Endothelial cell of umbilical vein (primary cell): ENCODE data around the gene GSDMA. TPM values are rescaled to one million over a fixed set of nuclear protein-coding genes. Genes with fewer than 3 reads are reported as not detected.

ENCODE experiments used
- BruUV-seq: library from RNA; stranded (reverse); fragments of 400-500 nt; replicated peaks from 2 replicates; lab custom pipeline; 2021; lab: Mats Ljungman, UMichigan
- CTCF ChIA-PET: fragments of 300-600, 350-600 bp; sonication (Branson Sonifier 250); formaldehyde crosslinking; loops from one replicate; lab custom pipeline; 2021; ENCODE audit warnings: antibody characterized with exemption, inconsistent platforms; lab: Charles Lee
- POLR2A ChIA-PET: fragments of 300-600, 350-600 bp; sonication (Branson Sonifier 250); formaldehyde crosslinking; loops from one replicate; lab custom pipeline; 2021; ENCODE audit warnings: antibody characterized with exemption, inconsistent platforms; lab: Charles Lee
- DNase-seq: peaks from one replicate; pipeline ENCODE4 v3.0.0-alpha.2; 2011; ENCODE audit warnings: low read depth, low spot score
- FAIRE-seq: peaks from 2 replicates; lab custom pipeline; 2011; peaks lifted over from hg19 to GRCh38; lab: Jason Lieb, UNC
- H2AFZ ChIP-seq: 2 replicates; pipeline ENCODE4 v1.6.0; 2012; ENCODE audit warnings: low read depth, low read length, control low read depth, inconsistent platforms
- H3K27ac ChIP-seq: 2 replicates; pipeline ENCODE4 v1.5.1; 2011; ENCODE audit warnings: low read depth, mild to moderate bottlenecking, control low read depth, low read length, moderate library complexity; ENCODE audit not compliant: insufficient read depth
- H3K27me3 ChIP-seq, 2 experiments: 2 replicates each; pipeline versions ENCODE4 v1.6.0 to v1.6.1; 2011; ENCODE audit warnings: low read length in 2 of 2, mixed read lengths in 1 of 2; ENCODE audit not compliant: control insufficient read depth in 2 of 2, insufficient read depth in 2 of 2
- H3K36me3 ChIP-seq, 2 experiments: 2 replicates in 1 of 2; 3 replicates in 1 of 2; pipeline ENCODE4 v1.5.1; 2011; ENCODE audit warnings: low read length in 2 of 2, mild to moderate bottlenecking in 1 of 2, moderate library complexity in 1 of 2; ENCODE audit not compliant: control insufficient read depth in 2 of 2, insufficient read depth in 2 of 2; ENCODE audit errors: extremely low read depth in 1 of 2
- H3K4me1 ChIP-seq: 3 replicates; pipeline ENCODE4 v1.5.1; 2011; ENCODE audit warnings: mild to moderate bottlenecking, low read length; ENCODE audit not compliant: control insufficient read depth, insufficient read depth; ENCODE audit errors: extremely low read depth
- H3K4me2 ChIP-seq: 2 replicates; pipeline ENCODE4 v1.6.1; 2011; ENCODE audit warnings: low read length, control low read depth, mixed read lengths; ENCODE audit not compliant: insufficient read depth
- H3K4me3 ChIP-seq, 3 experiments: fragments of 200-600 bp in 1 of 3; sonication (generic), shearing (Covaris generic) in 1 of 3; replicated peaks in 1 of 3; 2 replicates each; pipeline ENCODE4 v1.5.1; 2011 to 2016; ENCODE audit warnings: control low read depth in 3 of 3, low read length in 3 of 3, mild to moderate bottlenecking in 2 of 3, inconsistent platforms in 1 of 3, low read depth in 1 of 3, moderate library complexity in 1 of 3; ENCODE audit not compliant: insufficient read depth in 1 of 3
- H3K79me2 ChIP-seq: 2 replicates; pipeline ENCODE4 v1.6.0; 2012; ENCODE audit warnings: low read length, inconsistent platforms; ENCODE audit not compliant: control insufficient read depth, insufficient read depth
- H3K9ac ChIP-seq: replicated peaks from 2 replicates; pipeline ENCODE3; 2011; ENCODE audit warnings: low read length, control low read depth; ENCODE audit not compliant: insufficient read depth; ENCODE audit errors: extremely low read depth
- H3K9me1 ChIP-seq: replicated peaks from 3 replicates; pipeline ENCODE4 v1.6.0; 2011; ENCODE audit warnings: mild to moderate bottlenecking, low read length; ENCODE audit not compliant: control insufficient read depth, insufficient read depth; ENCODE audit errors: extremely low read depth
- H3K9me3 ChIP-seq: replicated peaks from 2 replicates; pipeline ENCODE4 v1.5.1; 2012; ENCODE audit warnings: low read length, inconsistent platforms; ENCODE audit not compliant: control insufficient read depth, insufficient read depth
- H4K20me1 ChIP-seq: replicated peaks from 2 replicates; pipeline ENCODE3; 2011; ENCODE audit warnings: mild to moderate bottlenecking, low read length; ENCODE audit not compliant: control insufficient read depth, insufficient read depth; ENCODE audit errors: extremely low read depth
- EZH2 ChIP-seq: IDR thresholded peaks from 2 replicates; pipeline ENCODE4 v1.6.1; 2012; ENCODE audit warnings: borderline replicate concordance, low read depth, mild to moderate bottlenecking, moderate library complexity, low read length, inconsistent platforms; ENCODE audit not compliant: severe bottlenecking
- FOS ChIP-seq: IDR thresholded peaks from 2 replicates; pipeline ENCODE4 v1.6.1; 2011; ENCODE audit warnings: mild to moderate bottlenecking, low read length, moderate library complexity, borderline replicate concordance; ENCODE audit not compliant: insufficient read depth
- GATA2 ChIP-seq: IDR thresholded peaks from 2 replicates; pipeline ENCODE4 v1.7.0; 2011; ENCODE audit warnings: low read depth, mild to moderate bottlenecking, moderate library complexity, mixed read lengths, low read length; ENCODE audit not compliant: insufficient read length, insufficient read depth
- JUN ChIP-seq: IDR thresholded peaks from 2 replicates; pipeline ENCODE4 v1.6.1; 2011; ENCODE audit warnings: borderline replicate concordance, low read depth; ENCODE audit not compliant: insufficient read length, insufficient read depth
- MYC ChIP-seq: IDR thresholded peaks from one replicate; pipeline ENCODE4 v1.6.1; 2011; ENCODE audit warnings: mild to moderate bottlenecking, low read depth, low read length
- POLR2A ChIP-seq: IDR thresholded peaks from 2 replicates; pipeline ENCODE4 v1.6.1; 2012; ENCODE audit warnings: low read depth, mild to moderate bottlenecking, control low read depth, low read length
- POLR2AphosphoS5 ChIP-seq: IDR thresholded peaks from 2 replicates; pipeline ENCODE4 v1.6.1; 2012; ENCODE audit warnings: low read depth, mild to moderate bottlenecking, control low read depth, low read length, moderate library complexity; ENCODE audit not compliant: insufficient read depth
- dilution Hi-C: fragments of 300-500 bp; cut with MboI; formaldehyde crosslinking; loops from one replicate; pipeline ENCODE4 v1.15.0; 2019; ENCODE audit warnings: low sequenced_read_pairs; ENCODE audit not compliant: extremely low pct_ligation_motif_present
- intact Hi-C: fragments of 100-400 bp; cut with micrococcal nuclease; formaldehyde crosslinking; loops from one replicate; pipeline ENCODE4 v1.10.0; 2022
- polyA plus RNA-seq, 4 experiments: library from polyadenylated mRNA; depleted of rRNA in 3 of 4; stranded (reverse) in 3 of 4; unstranded in 1 of 4; fragments of >200 nt; gene quantifications; 2 replicates each; pipeline versions ENCODE4 v1.2.1 to v1.2.3, GENCODE V29; 2011 to 2012; ENCODE audit warnings: missing spikeins in 1 of 4
- total RNA-seq: library from RNA; stranded (reverse); gene quantifications from 2 replicates; pipeline ENCODE4 v1.2.3, GENCODE V29; 2021
- TF ChIP-seq, protein P1 (sequence below), 2 donors: IDR thresholded peaks; 1 replicate in 1 of 2; 2 replicates in 1 of 2; pipeline ENCODE4 v1.5.1; 2011; ENCODE audit warnings: low read length in 2 of 2, mild to moderate bottlenecking in 2 of 2, moderate library complexity in 2 of 2, control low read depth in 1 of 2, inconsistent platforms in 1 of 2, low read depth in 1 of 2; ENCODE audit not compliant: insufficient read depth in 1 of 2; ENCODE audit errors: extremely low read depth in 1 of 2
- TF ChIP-seq, protein P2 (sequence below): IDR thresholded peaks from 2 replicates; pipeline ENCODE4 v1.6.1; 2011; ENCODE audit not compliant: insufficient read depth, insufficient read length

GSDMA gene
- total and polyA plus RNA-seq, 2 donors (not counting 3 experiments of a cell fraction or from before 2014, with no cell fraction given), result not detected

DNA sequence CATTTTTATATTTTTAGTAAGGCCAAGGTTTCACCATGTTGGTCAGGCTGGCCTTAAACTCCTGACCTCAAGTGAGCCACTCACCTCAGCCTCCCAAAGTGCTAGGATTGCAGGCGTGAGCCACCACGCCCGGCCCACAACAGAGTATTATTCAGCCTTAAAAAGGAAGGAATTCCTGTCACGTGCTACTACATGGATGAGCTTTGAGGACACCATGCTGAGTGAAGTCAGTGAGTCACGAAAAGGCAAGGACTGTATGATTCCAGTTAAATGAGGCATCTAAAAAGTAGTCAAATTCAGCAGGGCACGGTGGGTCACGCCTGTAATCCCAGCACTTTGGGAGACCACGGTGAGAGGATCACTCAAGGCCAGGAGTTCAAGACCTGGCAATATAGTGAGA is 62.1 kb downstream of the GSDMA start:
- H3K9ac ChIP-seq, result no peak overlapping the region
- no peak for DNase-seq
- intact Hi-C loops, result no loop called here

More for the DNA sequence above, 62.1 kb downstream of the GSDMA start:
- no peak for FAIRE-seq
- Histone ChIP-seq H3K27ac (peak overlapping the region; percentile 99), H3K4me1 (peaks cover 68% of the 10 kb centered on the region), H3K4me3 (no peak overlapping the region), H3K27me3 (no peaks in the 10 kb centered on the region), H2AFZ (no peak overlapping the region), H3K4me2 (no peak overlapping the region), H4K20me1 (no peaks in the 10 kb centered on the region), H3K9me1 (no peaks in the 10 kb centered on the region), H3K9me3 (no peaks in the 10 kb centered on the region), H3K36me3 (peaks cover 3 to 31% of the 10 kb centered on the region in 2 experiments), H3K79me2 (peaks cover 3% of the 10 kb centered on the region)
- POLR2A ChIA-PET, result no interaction called here
- TF ChIP-seq JUN, result no peak
- TF ChIP-seq MYC, result no peak
- TF ChIP-seq, protein P1, sequence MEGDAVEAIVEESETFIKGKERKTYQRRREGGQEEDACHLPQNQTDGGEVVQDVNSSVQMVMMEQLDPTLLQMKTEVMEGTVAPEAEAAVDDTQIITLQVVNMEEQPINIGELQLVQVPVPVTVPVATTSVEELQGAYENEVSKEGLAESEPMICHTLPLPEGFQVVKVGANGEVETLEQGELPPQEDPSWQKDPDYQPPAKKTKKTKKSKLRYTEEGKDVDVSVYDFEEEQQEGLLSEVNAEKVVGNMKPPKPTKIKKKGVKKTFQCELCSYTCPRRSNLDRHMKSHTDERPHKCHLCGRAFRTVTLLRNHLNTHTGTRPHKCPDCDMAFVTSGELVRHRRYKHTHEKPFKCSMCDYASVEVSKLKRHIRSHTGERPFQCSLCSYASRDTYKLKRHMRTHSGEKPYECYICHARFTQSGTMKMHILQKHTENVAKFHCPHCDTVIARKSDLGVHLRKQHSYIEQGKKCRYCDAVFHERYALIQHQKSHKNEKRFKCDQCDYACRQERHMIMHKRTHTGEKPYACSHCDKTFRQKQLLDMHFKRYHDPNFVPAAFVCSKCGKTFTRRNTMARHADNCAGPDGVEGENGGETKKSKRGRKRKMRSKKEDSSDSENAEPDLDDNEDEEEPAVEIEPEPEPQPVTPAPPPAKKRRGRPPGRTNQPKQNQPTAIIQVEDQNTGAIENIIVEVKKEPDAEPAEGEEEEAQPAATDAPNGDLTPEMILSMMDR (IDR thresholded peaks at IDR 0.05; ENCODE audit: extremely low read depth in 1 of 2, insufficient read depth in 1 of 2, low read depth in 1 of 2, low read length in 2 of 2), result no peak
- no peak for TF ChIP-seq EZH2
- TF ChIP-seq FOS, result no peak
- TF ChIP-seq POLR2A, result no peak
- TF ChIP-seq GATA2, result no peak
- TF ChIP-seq POLR2AphosphoS5, result no peak
- TF ChIP-seq, protein P2, sequence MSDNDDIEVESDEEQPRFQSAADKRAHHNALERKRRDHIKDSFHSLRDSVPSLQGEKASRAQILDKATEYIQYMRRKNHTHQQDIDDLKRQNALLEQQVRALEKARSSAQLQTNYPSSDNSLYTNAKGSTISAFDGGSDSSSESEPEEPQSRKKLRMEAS, result no peak
- CTCF ChIA-PET, result interaction anchor here (0.9 to 5.5 kb wide), 2 partner anchors 11 to 143 kb away, joined by 3 to 246 read pairs; partner anchors contain the start of gene CSF3
- BruUV-seq, result no TSS peak
- dilution Hi-C loops, result no loop called here
